ENCODE data around the gene PIK3C2G.

Gene PIK3C2G

DNA sequence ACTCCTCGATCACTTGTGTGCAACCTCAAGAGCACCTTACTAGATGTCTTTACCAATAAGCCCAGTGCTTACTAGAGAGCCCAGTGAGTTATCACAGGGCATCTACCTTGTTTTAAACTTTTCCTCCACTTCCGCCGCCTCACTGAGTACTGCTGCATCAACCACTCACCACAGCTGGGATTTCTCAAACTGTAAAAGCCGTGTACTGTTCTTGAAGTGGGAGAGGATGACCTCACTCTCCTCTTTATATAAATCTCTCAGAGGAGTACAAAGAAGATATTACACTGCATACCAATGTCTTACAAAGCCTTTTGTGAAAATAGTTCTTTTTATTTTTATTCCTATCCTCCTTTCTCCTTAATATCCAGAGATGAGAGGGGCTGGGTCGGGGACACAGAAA lies 382.4 kb downstream of the PIK3C2G start:
- no peak overlapping the region for H3K27ac ChIP-seq
- no peak for TF ChIP-seq ZFX (IDR thresholded peaks at IDR 0.05; ENCODE audit: borderline replicate concordance)
- TF ChIP-seq, protein P1, sequence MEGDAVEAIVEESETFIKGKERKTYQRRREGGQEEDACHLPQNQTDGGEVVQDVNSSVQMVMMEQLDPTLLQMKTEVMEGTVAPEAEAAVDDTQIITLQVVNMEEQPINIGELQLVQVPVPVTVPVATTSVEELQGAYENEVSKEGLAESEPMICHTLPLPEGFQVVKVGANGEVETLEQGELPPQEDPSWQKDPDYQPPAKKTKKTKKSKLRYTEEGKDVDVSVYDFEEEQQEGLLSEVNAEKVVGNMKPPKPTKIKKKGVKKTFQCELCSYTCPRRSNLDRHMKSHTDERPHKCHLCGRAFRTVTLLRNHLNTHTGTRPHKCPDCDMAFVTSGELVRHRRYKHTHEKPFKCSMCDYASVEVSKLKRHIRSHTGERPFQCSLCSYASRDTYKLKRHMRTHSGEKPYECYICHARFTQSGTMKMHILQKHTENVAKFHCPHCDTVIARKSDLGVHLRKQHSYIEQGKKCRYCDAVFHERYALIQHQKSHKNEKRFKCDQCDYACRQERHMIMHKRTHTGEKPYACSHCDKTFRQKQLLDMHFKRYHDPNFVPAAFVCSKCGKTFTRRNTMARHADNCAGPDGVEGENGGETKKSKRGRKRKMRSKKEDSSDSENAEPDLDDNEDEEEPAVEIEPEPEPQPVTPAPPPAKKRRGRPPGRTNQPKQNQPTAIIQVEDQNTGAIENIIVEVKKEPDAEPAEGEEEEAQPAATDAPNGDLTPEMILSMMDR (IDR thresholded peaks at IDR 0.05): no peak

DNA sequence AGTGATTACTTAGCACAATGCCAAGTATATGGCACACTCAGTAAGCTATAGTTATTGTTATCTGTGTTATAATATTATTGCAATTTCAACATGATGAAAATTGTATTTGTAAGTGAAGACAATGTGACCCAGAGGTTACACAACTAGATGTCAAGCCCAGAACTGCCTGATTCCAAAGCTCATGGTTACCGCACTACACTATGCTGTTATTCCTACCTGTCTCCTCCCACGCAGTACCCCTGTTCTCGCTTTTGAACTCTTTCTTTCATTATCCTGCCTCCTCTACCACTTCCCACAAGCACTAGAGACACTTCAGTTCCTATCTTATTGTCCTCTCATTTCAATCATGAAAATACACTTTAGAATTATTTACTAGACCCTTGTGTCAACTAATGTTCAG lies 383.2 kb downstream of the PIK3C2G start:
- no peak overlapping the region for H3K27ac ChIP-seq
- TF ChIP-seq, protein P1 (IDR thresholded peaks at IDR 0.05): no peak
- TF ChIP-seq ZFX (IDR thresholded peaks at IDR 0.05; ENCODE audit: borderline replicate concordance): no peak

DNA sequence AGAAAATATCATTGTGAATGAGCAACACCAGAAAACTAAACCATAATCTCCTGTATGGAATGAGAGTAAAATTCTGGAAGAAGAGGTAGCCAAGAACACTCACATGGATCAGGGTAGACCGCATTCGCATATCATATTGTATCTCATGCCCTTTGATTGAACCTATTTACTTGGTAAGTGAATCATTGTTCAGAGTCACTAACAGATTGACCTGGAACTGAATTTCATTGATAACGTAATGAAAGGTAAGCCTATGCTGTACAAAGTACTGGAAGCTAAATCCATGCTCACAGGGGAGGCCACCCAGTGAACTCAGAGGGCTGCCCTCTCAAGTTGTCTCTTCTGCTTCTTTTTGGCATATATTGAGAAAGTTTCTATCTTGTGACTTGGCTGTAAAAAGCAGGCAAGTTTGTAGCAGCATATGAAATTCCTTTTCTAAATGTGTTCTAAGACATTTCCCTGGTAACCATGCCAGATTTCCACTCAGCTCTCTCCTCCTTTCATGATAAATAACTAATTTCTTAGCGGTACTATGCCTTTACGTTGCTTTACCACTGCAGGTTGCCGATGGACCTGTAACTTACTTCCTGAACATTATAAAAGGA lies 385.1 kb downstream of the PIK3C2G start:
- no peak for TF ChIP-seq ZFX (IDR thresholded peaks at IDR 0.05; ENCODE audit: borderline replicate concordance)
- TF ChIP-seq, protein P1 (IDR thresholded peaks at IDR 0.05): no peak
- no peak overlapping the region for H3K27ac ChIP-seq

DNA sequence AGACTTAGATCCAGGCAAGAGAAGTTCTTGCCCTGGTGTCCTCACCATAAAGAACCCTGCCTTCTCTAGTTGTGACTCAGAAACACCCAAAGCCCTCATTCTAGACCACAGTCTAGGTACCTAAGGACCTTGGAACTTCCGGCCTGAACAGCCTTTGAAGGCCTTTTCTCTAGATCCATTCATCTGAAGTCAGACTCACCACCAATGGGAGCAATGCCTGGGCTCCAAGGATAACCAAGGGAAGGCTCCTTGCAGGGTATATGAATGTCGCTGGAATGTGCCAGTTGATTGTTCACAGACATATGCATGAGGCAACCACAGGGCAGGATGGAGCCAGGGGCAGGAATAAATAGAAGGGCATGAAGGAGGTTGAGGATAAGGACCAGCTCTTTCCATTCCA lies 390.2 kb downstream of the PIK3C2G start:
- no peak overlapping the region for H3K27ac ChIP-seq
- TF ChIP-seq, protein P1 (IDR thresholded peaks at IDR 0.05): no peak
- TF ChIP-seq ZFX (IDR thresholded peaks at IDR 0.05; ENCODE audit: borderline replicate concordance): no peak

DNA sequence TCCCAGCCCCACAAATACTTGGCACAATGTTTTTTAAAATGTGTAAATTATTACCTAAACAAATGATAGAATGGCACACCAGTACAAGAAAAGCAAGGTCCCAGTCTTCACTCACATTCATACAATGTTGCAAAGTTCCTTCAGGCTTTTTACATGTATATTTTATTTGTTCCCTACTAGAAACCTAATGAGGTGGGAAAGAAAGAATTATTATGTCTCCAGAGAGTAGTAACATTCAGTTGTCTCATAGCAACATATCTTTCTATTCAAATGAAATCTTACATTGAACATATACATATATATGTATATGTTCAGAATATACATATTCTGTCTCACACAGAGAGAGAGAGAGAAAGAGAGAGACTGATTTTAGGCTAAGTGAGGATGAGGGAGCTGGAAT lies 391.3 kb downstream of the PIK3C2G start:
- TF ChIP-seq, protein P1 (IDR thresholded peaks at IDR 0.05): no peak
- TF ChIP-seq ZFX (IDR thresholded peaks at IDR 0.05; ENCODE audit: borderline replicate concordance): no peak

DNA sequence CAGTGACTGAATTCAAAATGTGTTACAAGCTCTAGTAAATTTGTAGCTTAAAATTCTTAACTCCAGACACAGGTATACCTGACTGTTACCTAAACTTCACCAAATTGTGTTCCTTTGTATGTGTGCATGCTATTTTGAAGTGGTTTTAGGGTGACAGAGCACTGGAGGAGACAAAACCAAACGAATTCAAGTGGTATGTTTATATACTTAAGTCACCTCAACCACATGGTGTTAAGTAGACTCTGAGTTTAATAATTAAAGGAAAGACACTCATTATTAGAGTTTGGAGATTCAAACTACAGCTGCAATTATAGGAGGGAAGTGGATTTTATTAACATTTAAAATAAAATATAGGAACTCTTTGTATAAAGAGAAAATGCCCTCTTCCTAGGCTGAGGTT lies 392.1 kb downstream of the PIK3C2G start:
- no peak overlapping the region for H3K27ac ChIP-seq
- TF ChIP-seq, protein P1 (IDR thresholded peaks at IDR 0.05): no peak
- no peak for TF ChIP-seq ZFX (IDR thresholded peaks at IDR 0.05; ENCODE audit: borderline replicate concordance)

More for the DNA sequence above, 391.3 kb downstream of the PIK3C2G start:
- no peak overlapping the region for H3K27ac ChIP-seq

DNA sequence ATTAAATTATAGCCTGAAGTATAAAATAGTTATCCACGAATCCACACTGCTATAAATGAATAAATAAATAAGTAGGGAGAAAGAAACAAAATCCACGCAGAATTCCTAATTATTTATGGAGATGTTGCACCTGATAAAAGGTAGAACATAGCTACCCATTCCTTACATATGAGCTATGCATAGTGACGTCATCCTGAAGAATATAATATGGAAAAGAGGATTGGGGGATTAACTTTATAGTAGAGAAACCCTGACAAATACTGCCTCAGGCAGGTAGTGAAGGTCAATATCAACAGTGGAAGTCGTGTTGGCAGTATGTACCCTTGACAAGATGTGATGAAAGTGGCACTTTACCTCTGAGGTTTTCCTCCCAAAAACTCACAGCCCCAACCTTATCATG lies 394.0 kb downstream of the PIK3C2G start:
- TF ChIP-seq ZFX (IDR thresholded peaks at IDR 0.05; ENCODE audit: borderline replicate concordance): no peak
- TF ChIP-seq, protein P1 (IDR thresholded peaks at IDR 0.05): no peak
- H3K27ac ChIP-seq: no peak overlapping the region
